Stimulated activated naive CD4-positive, alpha-beta T cell treated with Interleukin-2 at 50 U/mL for 16 hours (primary cell): ENCODE results near the gene XKR8.

ENCODE experiments used
- DNase-seq: peaks from one replicate; lab custom pipeline; 2025; lab: John Stamatoyannopoulos, UW

XKR8 gene

DNA sequence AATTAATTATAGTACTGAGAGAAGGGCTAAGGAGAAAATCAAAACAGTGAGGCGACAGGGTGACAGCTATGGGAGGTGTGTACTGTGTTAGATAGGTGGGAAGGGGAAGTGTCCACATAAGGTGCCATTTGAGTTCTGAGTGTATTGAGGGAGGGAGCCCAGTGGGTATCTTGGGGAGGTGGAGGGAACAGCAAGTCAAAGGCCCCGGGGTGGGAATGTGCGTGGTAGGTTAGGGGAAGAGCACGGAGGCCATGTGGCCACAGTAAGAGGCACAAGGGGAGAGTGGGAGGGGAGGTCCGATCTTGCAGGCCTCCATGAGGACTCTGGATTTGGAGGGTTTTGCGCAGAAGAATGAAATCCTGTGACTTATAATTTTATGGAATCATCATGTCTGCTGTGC lies 3.0 kb upstream of the XKR8 start:
- no peak for DNase-seq

DNA sequence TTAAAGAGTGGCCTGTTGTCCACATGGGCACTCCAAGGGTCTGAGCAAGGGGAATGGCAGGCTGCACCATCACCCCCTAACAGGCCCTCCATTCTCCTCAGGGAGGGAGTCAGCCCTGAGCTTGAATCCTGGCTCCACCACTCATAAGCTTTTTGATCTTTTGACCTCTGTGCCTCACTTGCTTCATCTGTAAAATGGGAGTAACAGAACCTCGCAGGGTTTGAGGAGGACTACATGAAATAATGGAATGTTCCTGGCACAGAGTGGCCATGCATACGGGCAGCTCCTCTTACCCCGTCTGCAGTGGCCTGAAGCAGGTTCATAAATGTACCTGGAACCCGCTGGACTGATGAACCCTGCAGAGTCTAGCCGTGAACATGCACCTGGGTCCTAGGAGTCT lies 2.1 kb upstream of the XKR8 start:
- no peak for DNase-seq

GRCh38 chr1:27958513-27958912 lies 1.3 kb upstream of the XKR8 start:
- no peak for DNase-seq

DNA sequence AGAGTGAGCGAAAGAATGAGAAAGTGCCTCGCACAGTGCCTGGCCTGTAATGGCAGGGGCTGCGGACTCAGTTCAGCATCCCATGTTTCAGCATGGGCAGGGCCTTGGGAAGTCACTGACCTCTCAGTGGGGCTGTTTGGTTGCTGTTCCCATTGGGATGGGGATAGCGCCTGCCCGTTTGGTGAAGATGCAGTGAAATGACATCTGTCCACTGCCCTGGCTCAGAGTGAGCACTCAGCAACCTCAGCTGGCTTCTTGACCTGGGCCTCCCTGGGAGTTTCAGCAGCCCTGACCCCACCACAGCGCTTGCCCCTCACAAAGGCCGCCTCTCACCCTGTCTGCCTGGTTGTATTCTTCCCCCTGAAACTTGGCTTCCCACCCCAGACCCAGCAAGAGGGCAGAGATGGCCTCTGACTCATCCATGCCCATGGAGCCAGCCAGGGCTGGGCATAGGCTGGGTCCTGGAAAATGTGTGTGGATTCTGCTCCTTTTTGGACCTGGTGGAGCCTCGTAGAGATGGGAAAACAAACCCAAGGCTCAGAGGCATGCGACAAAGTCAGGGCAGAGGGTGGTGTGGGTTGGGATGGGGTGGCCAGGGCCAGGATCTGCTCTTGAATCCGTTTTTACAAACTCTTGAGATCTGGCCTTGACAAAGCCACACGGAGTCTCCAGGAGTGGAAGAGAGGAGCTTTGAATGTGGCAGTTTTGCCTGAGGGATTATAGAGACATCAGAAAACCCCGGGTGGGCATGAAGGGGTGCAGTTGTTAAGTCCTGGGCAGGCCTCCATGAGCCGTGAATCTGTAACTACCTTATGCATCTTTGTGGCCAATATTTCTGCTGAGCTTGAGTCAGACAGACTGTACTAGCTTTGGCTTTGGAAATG lies 1.2 kb downstream of the XKR8 start:
- DNase-seq, result no peak

GRCh38 chr1:27961646-27962221 lies 2.0 kb downstream of the XKR8 start:
- no peak for DNase-seq

GRCh38 chr1:27963393-27963792 lies 3.6 kb downstream of the XKR8 start:
- no peak for DNase-seq

DNA sequence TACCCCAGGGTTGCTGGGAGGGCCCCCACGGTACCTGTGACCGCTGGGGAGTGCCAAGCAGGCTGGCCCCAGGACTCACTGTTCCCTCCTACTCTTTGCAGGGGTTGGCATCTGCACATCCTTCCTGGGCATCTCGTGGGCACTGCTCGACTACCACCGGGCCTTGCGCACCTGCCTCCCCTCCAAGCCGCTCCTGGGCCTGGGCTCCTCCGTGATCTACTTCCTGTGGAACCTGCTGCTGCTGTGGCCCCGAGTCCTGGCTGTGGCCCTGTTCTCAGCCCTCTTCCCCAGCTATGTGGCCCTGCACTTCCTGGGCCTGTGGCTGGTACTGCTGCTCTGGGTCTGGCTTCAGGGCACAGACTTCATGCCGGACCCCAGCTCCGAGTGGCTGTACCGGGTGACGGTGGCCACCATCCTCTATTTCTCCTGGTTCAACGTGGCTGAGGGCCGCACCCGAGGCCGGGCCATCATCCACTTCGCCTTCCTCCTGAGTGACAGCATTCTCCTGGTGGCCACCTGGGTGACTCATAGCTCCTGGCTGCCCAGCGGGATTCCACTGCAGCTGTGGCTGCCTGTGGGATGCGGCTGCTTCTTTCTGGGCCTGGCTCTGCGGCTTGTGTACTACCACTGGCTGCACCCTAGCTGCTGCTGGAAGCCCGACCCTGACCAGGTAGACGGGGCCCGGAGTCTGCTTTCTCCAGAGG lies 6.8 kb downstream of the XKR8 start:
- DNase-seq, result no peak

- DNase-seq, result no peak
These were observed 7.5 kb downstream of the XKR8 start for GRCh38 chr1:27967106-27967883.

GRCh38 chr1:27967884-27968466 lies 8.2 kb downstream of the XKR8 start:
- no peak for DNase-seq

- DNase-seq, result no peak
These were observed 8.9 kb downstream of the XKR8 start for GRCh38 chr1:27968692-27969091.

DNA sequence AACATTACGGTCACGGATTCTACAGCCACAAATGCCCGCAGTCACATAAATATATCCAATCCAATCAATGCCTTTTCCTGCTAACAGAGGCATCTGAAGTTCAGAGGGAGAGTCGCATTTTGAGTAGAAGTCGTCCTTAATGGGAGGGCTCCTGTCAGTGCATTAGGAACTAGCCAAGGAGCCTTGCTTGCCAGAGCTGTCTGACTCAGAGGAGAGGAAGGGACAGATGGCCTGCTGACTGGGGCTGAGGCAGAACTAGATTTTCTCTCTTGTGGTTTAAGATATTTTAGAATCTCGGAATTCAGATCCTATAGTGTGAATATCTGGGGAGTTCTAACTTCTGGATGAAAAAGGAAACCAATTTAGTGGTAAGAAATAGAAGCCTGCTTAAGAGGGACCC lies 10.6 kb downstream of the XKR8 start:
- no peak for DNase-seq

DNA sequence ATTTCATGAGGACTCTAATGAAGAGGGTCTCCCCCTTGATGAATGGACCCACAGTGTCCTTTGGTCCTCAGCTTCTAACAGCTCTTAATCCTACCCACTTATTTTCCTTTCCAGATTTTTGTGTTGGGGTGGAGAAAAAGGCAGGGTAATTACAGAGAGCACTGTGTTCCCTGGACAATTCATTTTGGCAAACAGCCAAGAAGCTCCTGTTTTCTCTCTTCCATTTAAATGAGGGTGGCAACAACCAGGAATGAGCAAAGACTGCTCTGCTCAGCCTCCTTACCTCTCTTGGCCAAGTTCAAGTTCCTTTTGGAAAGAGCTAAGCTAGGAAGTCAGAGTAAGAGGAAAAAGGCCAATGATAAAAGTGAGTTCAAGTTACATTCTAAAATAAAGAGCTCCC lies 11.9 kb downstream of the XKR8 start:
- DNase-seq, result no peak

GRCh38 chr1:27972141-27972540 lies 12.4 kb downstream of the XKR8 start:
- DNase-seq, result no peak

DNA sequence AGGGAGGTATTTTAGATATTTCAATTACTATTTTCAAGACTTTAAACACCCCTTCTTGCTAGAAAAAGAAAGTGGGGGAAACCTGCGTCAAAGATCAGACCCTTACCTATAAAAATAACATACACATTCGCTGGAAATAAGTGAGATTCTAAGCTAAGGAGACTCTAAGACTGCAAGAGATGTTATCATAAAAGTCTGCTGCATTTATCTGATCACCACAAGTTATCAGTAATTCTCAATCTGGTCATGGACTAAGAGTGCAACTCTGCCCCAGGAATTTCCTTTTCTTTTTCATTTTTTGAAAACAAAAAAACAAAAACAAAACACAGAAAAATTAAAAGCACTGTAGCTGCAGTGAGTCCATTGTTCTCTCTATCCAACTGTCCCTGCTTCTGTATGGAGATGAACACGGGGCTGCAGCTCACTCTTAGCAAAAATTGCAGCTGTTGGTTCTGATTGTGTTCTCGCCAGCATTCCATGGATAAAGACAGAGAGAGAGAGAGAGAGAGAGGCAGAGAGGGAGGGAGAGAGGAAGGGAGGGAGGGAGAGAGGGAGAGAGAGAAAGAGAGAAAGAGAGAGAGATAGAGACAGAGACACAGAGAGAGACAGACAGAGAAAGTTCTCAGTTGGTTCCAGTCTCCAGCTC lies 14.1 kb downstream of the XKR8 start:
- no peak for DNase-seq

DNA sequence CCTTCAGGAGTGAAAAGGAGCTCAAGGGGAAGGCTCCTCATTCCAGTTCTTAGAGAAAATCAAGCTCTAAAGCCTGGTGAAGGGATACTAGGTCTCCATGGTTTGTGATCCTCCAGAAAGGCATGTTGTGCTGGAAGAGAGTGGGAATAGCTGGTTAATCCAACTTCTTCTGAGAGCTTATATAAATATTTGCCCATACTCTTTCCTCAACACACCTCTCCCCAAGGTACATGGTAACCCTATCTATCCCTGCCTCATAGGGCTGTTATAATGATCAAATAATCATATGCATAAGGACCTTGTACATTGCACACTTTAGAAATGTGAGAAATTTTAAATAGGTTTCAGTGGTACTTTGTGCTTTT lies 14.6 kb downstream of the XKR8 start:
- DNase-seq, result no peak

DNA sequence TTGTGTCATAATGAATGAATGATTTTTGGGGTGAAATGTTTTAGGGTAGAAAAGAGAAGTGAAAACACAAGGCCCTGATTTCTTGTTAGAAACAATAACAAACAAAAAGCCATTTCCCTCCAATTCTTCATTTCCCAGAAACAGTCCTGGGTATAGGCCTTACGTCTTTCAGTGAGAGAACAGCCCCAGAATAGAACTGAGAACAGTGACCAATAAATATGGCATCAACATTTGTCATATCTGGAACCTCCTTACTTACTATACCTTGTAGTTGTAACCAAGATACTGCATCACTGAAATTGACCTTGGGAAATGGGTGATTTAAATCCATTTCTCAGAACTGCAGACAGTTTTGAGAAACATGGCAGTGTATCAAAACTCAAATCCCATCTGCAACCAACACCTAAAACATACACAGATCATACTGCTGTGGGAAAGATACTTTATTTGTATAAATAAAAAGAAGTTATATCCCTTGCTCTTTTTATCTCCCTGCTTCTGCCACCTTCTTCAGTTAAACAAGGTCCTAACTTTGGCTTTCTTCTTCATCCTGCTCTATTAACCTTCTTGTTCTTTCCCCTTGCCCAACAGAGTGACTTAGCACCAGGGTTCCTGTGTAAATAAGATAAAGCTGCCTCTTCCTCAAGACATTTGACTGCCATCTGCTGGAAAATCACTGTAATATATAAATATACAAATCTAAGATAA lies 19.5 kb downstream of the XKR8 start:
- no peak for DNase-seq

DNA sequence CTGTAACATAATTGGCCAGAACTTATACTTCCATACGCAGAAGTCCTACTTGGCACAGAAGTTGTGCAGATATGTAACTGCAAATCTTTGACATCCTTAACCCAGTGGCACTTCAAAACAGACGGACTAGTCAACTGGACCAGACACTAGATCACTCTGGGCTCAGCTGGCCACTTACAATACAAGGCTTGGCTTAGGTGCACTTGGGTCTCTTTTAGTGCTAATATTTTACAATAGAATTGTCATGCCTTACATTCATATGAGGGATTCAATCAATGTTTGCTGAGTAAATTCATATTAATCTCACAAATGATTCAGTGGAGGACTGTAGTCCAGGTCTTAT lies 20.1 kb downstream of the XKR8 start:
- DNase-seq, result no peak

GRCh38 chr1:27980216-27980845 lies 20.6 kb downstream of the XKR8 start:
- DNase-seq, result no peak

GRCh38 chr1:27981145-27981544 lies 21.4 kb downstream of the XKR8 start:
- no peak for DNase-seq

DNA sequence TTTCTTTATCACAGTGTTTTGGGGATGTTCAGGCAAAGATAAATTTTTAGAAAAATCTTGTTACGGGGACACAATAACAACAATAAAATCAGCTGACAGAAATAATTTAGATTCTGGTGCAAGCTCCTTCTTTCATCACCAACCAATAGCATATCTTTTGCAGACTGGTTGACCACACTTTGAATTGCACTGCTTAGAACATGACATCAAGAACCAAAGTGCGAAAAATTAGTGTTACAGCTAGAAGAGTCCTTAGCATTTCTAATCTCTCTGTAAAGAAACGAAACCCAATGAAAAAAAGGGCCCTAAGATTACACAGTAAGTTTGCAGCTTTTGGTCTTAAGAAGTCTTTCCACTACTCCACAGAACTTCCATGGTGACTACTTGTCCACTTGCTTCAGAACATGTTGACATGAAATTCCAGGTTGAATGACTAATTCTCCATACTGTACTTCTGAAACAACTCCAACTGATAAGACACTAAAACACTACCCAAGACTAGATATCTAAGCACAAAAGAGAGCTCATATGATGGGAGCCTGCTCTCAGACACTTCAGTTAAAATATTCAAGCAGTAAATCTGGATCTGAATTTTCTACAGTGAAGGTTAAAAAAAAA lies 31.3 kb downstream of the XKR8 start:
- DNase-seq, result no peak
